Measurements from ENCODE around the gene SHF.
"Not testable (repeated sequence)": the region's sequence is repeated elsewhere in the genome, so short reads cannot be mapped to it uniquely, and the experiment has no call there.

Gene SHF, protein sequence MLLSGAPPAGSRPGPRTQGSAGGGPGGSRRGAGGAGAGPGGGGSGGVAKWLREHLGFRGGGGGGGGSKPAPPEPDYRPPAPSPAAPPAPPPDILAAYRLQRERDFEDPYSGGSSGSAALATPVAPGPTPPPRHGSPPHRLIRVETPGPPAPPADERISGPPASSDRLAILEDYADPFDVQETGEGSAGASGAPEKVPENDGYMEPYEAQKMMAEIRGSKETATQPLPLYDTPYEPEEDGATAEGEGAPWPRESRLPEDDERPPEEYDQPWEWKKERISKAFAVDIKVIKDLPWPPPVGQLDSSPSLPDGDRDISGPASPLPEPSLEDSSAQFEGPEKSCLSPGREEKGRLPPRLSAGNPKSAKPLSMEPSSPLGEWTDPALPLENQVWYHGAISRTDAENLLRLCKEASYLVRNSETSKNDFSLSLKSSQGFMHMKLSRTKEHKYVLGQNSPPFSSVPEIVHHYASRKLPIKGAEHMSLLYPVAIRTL

DNA sequence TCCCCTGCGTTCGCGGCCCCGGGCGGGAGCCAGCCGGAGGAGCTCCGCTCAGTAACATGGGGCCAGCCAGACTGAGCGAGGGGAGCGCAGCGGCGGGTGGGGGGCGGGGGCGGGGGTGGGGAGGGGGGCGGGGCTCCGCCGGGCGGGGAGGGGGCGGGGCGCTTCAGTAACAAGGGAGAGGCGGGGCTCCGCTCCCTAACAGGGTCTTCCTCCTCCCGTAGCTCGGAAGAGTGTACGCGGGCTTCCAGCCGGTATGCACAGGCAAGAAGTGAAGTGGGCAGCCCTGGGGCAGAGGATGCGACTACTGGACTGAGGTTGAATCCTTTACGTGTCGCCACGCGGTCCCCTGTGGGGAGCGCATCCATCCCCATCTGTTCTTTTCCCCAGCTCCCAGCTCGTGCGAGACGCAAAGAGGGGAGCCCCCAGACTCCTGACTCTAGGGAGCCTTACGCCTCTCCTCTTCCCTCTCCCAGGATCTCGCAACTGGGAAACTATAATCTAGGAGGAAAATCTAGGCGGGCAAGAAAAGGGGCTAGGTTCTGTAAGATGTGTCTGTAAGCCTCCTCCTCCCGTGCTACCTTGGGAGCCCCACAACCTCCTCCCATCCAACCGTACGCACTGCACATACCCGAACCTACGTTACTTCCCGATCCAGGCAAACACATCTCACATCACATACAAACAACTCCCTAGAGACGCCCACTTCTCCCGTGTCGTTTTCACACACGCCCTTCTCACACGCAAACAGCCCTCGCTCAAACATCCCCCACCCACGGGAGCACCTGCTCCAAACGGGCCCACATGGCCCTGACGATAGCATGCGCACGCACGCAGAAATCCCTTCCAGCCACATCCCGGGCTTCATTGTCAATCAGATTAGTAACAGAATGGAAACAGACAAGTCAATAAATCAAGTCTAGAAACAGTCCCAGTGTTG, at the start of gene SHF:
TSS of gene SHF (minus strand) at position 73 of the 937 bp plus-strand sequence. CDS start at position 58, 15 bp downstream.
- peaks cover 10% of the 10 kb centered on the region for H3K4me1 Mint-ChIP-seq (ENCODE audit: low read depth)
- peak within 1 kb of the TSS; percentile 68 for H3K27ac Mint-ChIP-seq
- H3K9me3 Mint-ChIP-seq: no peaks in the 10 kb centered on the region

GRCh38 chr15:45236806-45237205, 49.0 kb upstream of the SHF start:
- not testable (repeated sequence) for H3K27ac Mint-ChIP-seq; H3K36me3 Mint-ChIP-seq (ENCODE audit: low read depth); H3K4me3 Mint-ChIP-seq; H3K27me3 Mint-ChIP-seq (ENCODE audit: low read depth); H3K4me1 Mint-ChIP-seq (ENCODE audit: low read depth)
- peaks cover 50% of the 10 kb centered on the region for H3K9me3 Mint-ChIP-seq

More for the DNA sequence above, at the start of gene SHF:
- Mint-ChIP-seq H3K36me3 (ENCODE audit: low read depth) (no peaks in the 10 kb centered on the region), H3K4me3 (peak within 1 kb of the TSS; percentile 88), H3K27me3 (ENCODE audit: low read depth) (peaks cover 32% of the 10 kb centered on the region)

- H3K27ac Mint-ChIP-seq: no peak overlapping the region
- H3K27me3 Mint-ChIP-seq (ENCODE audit: low read depth): peaks cover 4% of the 10 kb centered on the region
- no peaks in the 10 kb centered on the region for H3K36me3 Mint-ChIP-seq (ENCODE audit: low read depth)
- no peak overlapping the region for H3K4me3 Mint-ChIP-seq
- H3K4me1 Mint-ChIP-seq (ENCODE audit: low read depth): no peaks in the 10 kb centered on the region
- H3K9me3 Mint-ChIP-seq: peaks cover 33% of the 10 kb centered on the region
These were observed 46.9 kb upstream of the SHF start for GRCh38 chr15:45234562-45235235.

GRCh38 chr15:45231864-45232562, 44.2 kb upstream of the SHF start:
- Mint-ChIP-seq H3K27me3 (ENCODE audit: low read depth) (peaks cover 4% of the 10 kb centered on the region), H3K4me3 (no peak overlapping the region), H3K27ac (no peak overlapping the region), H3K36me3 (ENCODE audit: low read depth) (no peaks in the 10 kb centered on the region), H3K4me1 (ENCODE audit: low read depth) (no peaks in the 10 kb centered on the region), H3K9me3 (peaks cover 18% of the 10 kb centered on the region)

GRCh38 chr15:45231132-45231531, 43.4 kb upstream of the SHF start:
- no peaks in the 10 kb centered on the region for H3K36me3 Mint-ChIP-seq (ENCODE audit: low read depth)

DNA sequence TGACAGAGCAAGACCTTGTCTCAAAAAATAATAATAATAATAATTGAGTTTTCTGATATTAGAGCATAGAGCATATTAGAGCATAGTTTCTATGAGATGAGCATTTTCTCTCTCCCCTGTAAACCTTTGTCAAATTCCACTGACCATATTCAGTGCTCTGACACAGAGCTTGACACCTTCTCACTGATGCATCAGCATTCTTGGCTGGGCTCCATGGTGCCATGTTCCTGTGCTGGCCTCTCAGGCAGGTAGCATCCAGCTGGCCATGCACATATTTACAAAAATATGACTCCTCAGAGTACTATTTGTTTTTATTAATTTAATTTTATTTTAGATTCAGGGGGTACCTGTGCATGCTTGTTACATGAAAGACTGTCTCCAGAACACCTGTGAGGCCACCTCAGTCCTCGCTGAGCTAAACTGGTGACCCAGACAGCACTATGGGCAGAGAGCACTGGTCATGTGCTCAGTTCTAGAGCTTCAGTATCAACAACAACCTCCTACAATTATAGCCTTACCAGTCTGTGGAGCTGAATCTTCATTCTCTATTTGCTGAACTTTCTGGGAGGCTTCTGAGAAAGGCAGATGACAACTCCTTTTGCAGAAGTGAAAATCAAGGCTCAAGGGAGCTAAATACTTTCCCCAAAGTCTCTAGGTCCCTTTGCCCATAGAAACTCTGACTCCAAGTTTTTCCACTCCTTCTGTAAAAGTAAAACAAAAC, 42.6 kb upstream of the SHF start:
- Mint-ChIP-seq H3K4me1 (ENCODE audit: low read depth) (no peaks in the 10 kb centered on the region), H3K4me3 (no peak overlapping the region), H3K27ac (no peak overlapping the region), H3K9me3 (peaks cover 12% of the 10 kb centered on the region), H3K27me3 (ENCODE audit: low read depth) (peaks cover 4% of the 10 kb centered on the region), H3K36me3 (ENCODE audit: low read depth) (no peaks in the 10 kb centered on the region)

More at GRCh38 chr15:45231132-45231531, 43.4 kb upstream of the SHF start:
- Mint-ChIP-seq H3K27me3 (ENCODE audit: low read depth) (peaks cover 4% of the 10 kb centered on the region), H3K9me3 (peaks cover 15% of the 10 kb centered on the region), H3K4me1 (ENCODE audit: low read depth) (no peaks in the 10 kb centered on the region), H3K4me3 (no peak overlapping the region), H3K27ac (no peak overlapping the region)

GRCh38 chr15:45228931-45229330, 41.2 kb upstream of the SHF start:
- Mint-ChIP-seq H3K4me1 (ENCODE audit: low read depth) (no peaks in the 10 kb centered on the region), H3K36me3 (ENCODE audit: low read depth) (no peaks in the 10 kb centered on the region), H3K27me3 (ENCODE audit: low read depth) (peaks cover 4% of the 10 kb centered on the region), H3K4me3 (no peak overlapping the region), H3K9me3 (no peaks in the 10 kb centered on the region), H3K27ac (no peak overlapping the region)

- Mint-ChIP-seq H3K36me3 (ENCODE audit: low read depth) (no peaks in the 10 kb centered on the region), H3K4me3 (no peak overlapping the region), H3K4me1 (ENCODE audit: low read depth) (no peaks in the 10 kb centered on the region), H3K27ac (no peak overlapping the region), H3K27me3 (ENCODE audit: low read depth) (peaks cover 26% of the 10 kb centered on the region), H3K9me3 (no peaks in the 10 kb centered on the region)
These were observed 37.9 kb upstream of the SHF start for GRCh38 chr15:45225506-45226273.

- Mint-ChIP-seq H3K36me3 (ENCODE audit: low read depth) (no peaks in the 10 kb centered on the region), H3K27me3 (ENCODE audit: low read depth) (peaks cover 30% of the 10 kb centered on the region), H3K27ac (no peak overlapping the region), H3K9me3 (no peaks in the 10 kb centered on the region), H3K4me1 (ENCODE audit: low read depth) (no peaks in the 10 kb centered on the region), H3K4me3 (no peak overlapping the region)
These were observed 37.0 kb upstream of the SHF start for GRCh38 chr15:45224621-45225217.

DNA sequence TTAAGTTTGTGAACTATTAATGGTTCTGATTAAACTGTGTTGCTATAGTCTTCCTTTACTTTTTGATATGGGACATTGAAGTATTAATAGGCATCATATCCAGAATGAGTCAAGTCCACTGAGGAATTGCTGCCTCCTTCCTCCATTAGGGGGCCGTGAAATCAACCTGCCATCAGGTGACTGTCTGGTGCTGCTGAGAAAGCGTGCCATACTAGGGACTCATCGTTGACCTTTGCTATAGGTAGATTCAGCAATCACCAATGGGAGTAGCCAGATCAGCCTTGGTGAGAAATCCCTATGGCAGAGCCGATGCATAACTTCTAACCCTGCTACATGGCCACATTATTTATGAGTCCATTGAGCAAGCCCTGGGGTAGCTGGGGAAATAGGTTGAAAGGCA, 34.2 kb upstream of the SHF start:
- Mint-ChIP-seq H3K9me3 (no peaks in the 10 kb centered on the region), H3K4me1 (ENCODE audit: low read depth) (peaks cover 2% of the 10 kb centered on the region), H3K36me3 (ENCODE audit: low read depth) (no peaks in the 10 kb centered on the region), H3K27me3 (ENCODE audit: low read depth) (peaks cover 35% of the 10 kb centered on the region), H3K27ac (no peak overlapping the region), H3K4me3 (no peak overlapping the region)

DNA sequence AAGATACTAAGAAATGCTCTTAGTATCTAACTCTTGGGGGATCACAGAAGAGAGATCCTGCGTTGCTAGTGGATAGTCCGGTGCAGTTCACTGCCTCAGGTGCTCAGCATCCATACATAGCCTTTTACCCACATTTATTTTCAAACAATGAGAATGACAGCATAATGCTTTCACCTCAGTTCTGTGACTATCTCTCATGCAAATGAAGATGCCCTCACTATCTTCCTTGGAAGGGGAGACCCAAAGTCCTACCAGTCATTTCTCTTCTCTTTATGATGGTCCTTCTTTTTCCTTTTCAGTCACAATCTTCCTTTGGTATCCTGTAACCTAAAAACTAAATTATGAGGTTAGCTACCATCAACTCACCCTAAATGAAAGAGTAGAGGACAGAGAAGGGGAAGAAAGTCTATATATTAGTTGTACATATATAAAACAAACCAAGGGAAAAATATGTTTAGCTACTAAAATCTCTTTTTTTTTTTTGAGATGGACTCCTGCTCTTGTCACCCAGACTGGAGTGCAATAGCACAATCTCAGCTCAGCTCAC, 33.4 kb upstream of the SHF start:
- no peak overlapping the region for H3K27ac Mint-ChIP-seq
- no peaks in the 10 kb centered on the region for H3K36me3 Mint-ChIP-seq (ENCODE audit: low read depth)
- no peaks in the 10 kb centered on the region for H3K9me3 Mint-ChIP-seq

GRCh38 chr15:45212493-45212892, 24.7 kb upstream of the SHF start:
- Mint-ChIP-seq H3K27ac (no peak overlapping the region), H3K36me3 (ENCODE audit: low read depth) (no peaks in the 10 kb centered on the region), H3K4me3 (no peak overlapping the region), H3K27me3 (ENCODE audit: low read depth) (peaks cover 6% of the 10 kb centered on the region), H3K4me1 (ENCODE audit: low read depth) (no peaks in the 10 kb centered on the region), H3K9me3 (no peaks in the 10 kb centered on the region)

More for the DNA sequence above, 33.4 kb upstream of the SHF start:
- peaks cover 35% of the 10 kb centered on the region for H3K27me3 Mint-ChIP-seq (ENCODE audit: low read depth)
- peaks cover 2% of the 10 kb centered on the region for H3K4me1 Mint-ChIP-seq (ENCODE audit: low read depth)
- no peak overlapping the region for H3K4me3 Mint-ChIP-seq

All from T-helper 1 cell treated with Interleukin-12 subunit alpha and Interleukin-12 subunit beta and Interleukin-4 antibody, amounts not matched to agents 30 μg/mL and 1 μg/mL, for 36 hours (primary cell).